ENCODE measurements around the gene RETREG1.
"Not testable (repeated sequence)": the region's sequence is repeated elsewhere in the genome, so short reads cannot be mapped to it uniquely, and the experiment has no call there.

The RETREG1 gene

GRCh38 chr5:16550316-16550952 is 66.4 kb downstream of the RETREG1 start:
- DNase-seq: no peak

GRCh38 chr5:16549491-16550206 is 67.1 kb downstream of the RETREG1 start:
- DNase-seq: no peak

- DNase-seq: no peak
Observed at GRCh38 chr5:16548812-16549211, 68.0 kb downstream of the RETREG1 start.

GRCh38 chr5:16548115-16548514 is 68.7 kb downstream of the RETREG1 start:
- peak; percentile 52 for DNase-seq

GRCh38 chr5:16547200-16547842 is 69.5 kb downstream of the RETREG1 start:
- no peak for DNase-seq

GRCh38 chr5:16546732-16547131 is 70.1 kb downstream of the RETREG1 start:
- no peak for DNase-seq

- no peak for DNase-seq
Observed at GRCh38 chr5:16544607-16545374, 72.0 kb downstream of the RETREG1 start.

- not testable (repeated sequence) for DNase-seq
Observed at GRCh38 chr5:16543206-16543605, 73.6 kb downstream of the RETREG1 start.

- DNase-seq: no peak
Observed at GRCh38 chr5:16542236-16542635, 74.6 kb downstream of the RETREG1 start.

- DNase-seq: not testable (repeated sequence)
Observed at GRCh38 chr5:16541592-16541991, 75.2 kb downstream of the RETREG1 start.

GRCh38 chr5:16540421-16540820 is 76.4 kb downstream of the RETREG1 start:
- no peak for DNase-seq

- DNase-seq: no peak
Observed at GRCh38 chr5:16539169-16539666, 77.6 kb downstream of the RETREG1 start.

- no peak for DNase-seq
Observed at GRCh38 chr5:16538006-16538405, 78.8 kb downstream of the RETREG1 start.

- DNase-seq: no peak
Observed at GRCh38 chr5:16536818-16537217, 80.0 kb downstream of the RETREG1 start.

- DNase-seq: no peak
Observed at GRCh38 chr5:16536246-16536645, 80.6 kb downstream of the RETREG1 start.

GRCh38 chr5:16534280-16534679 is 82.5 kb downstream of the RETREG1 start:
- no peak for DNase-seq

- no peak for DNase-seq
Observed at GRCh38 chr5:16531063-16531648, 85.6 kb downstream of the RETREG1 start.

GRCh38 chr5:16529306-16529705 is 87.5 kb downstream of the RETREG1 start:
- no peak for DNase-seq

GRCh38 chr5:16528382-16529110 is 88.3 kb downstream of the RETREG1 start:
- DNase-seq: no peak

- no peak for DNase-seq
Observed at GRCh38 chr5:16525651-16526050, 91.1 kb downstream of the RETREG1 start.

GRCh38 chr5:16524286-16524685 is 92.5 kb downstream of the RETREG1 start:
- DNase-seq: no peak
